HG03108 (cell line): ENCODE results near the gene TOR3A.

Source experiments
- ATAC-seq: cut with Tn5 transposase; IDR thresholded peaks from one replicate; pipeline ENCODE4 v1.9.1; 2021; ENCODE audit warnings: moderate library complexity; ENCODE audit not compliant: unreplicated experiment

Gene TOR3A

DNA sequence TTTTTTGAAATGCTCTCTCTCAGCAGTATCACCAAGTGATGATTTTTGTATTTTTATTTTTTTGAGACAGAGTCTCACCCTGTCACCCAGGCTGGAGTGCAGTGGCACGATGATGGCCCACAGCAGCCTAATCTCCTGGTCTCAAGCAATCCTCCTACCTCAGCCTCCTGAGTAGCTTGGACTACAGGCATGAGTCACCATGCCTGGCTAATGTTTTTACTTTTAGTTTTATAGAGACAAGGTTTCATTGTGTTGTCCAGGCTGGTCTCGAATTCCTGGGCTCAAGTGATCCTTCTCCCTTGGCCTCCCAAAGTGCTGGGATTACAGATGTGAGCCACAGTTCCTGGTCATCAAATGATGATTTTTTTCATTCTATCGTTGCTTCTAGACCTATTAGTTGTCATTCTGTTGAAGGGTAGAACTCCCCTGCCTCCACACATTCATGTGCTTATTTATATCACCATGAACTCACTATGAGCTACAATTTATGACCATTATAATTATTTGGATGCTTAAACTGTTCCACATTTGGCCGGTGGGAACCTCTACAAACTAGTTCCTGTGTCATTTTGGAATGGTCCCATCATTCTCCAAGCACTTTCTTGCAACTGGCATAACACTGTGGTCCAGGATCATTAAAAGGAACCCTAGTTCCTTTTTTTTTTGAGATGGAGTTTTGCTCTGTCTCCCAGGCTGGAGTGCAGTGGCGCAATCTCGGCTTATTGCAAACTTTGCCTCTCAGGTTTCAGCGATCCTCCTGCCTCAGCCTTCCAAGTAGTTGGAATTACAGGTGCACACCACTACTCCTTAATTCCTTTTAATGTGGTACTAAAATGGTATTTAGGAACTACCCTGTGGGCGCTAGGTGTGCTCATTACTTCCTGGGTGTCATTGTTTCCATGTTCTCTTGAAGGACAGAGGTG, 20.2 kb upstream of the TOR3A start:
- no peak for ATAC-seq

DNA sequence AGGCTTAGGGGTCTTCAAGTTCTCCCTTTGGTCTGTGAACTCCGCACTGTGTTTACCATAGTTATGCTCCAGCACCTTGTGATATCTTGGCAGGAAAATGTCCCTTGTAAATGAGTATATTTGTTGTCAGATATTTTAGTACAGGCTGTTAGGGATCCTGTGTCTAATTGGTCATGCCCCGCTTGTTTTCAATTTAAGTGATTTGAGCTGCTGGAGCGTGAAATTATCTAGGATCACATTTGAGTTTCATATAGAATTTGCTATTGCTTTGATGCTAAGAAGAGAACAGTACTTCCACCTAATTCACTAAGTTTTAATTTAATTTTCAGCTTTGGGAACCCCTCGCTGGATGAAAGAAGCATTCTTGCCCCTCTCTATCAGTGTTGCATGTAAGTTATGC, 15.4 kb upstream of the TOR3A start:
- ATAC-seq: no peak

DNA sequence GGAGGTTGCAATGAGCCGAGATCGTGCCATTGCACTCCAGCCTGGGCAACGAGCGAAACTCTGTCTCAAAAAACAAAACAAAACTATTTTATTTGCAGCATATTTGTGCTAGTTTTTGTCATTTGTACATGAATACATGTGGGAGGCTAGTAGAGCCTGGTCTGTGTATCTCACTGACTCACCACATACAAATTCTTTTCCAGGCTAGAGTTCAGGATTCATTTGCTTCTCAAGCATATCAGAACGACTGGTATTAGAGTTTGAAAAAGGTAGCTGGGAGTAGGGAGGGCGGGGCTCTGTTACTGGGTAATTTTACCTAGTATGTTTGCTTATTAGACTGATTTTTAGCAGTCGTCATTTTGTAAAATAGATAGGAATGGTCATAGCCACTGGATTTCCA, 4.5 kb upstream of the TOR3A start:
- ATAC-seq: no peak

DNA sequence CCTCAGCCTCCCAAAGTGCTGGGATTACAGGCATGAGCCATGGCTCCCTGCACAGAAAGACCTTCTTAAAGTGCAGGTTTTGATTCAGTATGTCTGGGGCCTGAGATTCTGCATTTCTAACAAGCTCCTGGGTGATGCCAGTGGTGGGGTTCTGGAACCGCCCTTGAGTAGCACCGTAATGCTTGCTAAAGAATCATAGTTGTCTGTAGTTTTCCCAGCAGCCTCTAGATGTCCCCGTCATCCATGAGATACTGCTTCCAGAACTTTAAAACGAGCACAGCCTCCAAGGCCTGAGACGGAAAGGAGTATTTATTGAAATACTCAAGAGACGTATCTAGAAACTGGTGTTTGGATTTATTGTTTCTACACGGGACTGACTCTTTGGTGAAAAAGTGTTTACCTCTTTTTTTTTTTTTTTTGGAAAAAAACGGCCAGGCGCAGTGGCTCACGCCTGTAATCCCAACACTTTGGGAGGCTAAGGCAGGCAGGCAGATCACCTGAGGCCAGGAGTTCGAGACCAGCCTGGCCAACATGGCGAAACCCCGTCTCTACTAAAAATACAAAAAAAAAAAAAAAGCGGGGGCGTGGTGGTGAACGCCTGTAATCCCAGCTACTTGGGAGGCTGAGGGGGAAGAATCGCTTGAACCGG, 2.6 kb upstream of the TOR3A start:
- no peak for ATAC-seq

DNA sequence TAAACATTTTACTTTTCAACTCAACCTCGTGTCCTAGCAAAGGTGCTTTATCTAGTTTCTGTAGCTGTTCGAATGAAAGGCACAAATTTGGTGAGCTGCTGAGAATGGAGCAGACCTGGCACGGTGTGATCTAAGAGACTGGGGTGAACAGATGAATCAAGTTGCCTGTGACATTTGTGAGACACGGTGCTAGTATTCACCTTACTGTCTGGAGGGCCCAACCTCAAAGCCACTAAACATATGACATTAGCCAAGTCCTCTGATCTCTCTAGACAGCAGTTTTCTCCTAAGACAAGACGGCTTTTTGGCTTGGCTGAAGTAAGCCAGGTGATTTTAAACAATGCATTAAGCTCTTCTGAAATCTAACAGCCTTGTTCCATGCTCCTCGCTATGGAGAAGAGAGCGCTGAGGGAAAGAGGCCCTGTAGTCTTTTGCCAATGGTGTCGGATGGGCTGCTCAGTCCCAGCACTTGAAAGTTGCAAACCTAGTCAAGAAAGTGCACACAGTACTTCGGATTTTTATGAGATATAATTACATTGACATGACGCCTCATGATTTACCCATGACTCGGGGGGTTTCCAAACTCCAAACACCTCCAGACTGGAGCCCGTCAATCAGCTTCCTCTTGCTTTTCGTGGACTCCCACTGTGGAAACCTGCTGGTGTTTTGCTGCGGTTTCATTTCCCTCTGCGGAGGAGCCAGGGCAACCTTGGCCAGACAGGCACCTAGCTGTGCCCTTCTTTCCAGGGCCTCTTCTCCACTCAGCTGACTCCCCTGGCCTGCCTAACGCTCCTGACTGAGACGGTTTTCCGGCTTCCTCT, 794 bp upstream of the TOR3A start:
- ATAC-seq: no peak

DNA sequence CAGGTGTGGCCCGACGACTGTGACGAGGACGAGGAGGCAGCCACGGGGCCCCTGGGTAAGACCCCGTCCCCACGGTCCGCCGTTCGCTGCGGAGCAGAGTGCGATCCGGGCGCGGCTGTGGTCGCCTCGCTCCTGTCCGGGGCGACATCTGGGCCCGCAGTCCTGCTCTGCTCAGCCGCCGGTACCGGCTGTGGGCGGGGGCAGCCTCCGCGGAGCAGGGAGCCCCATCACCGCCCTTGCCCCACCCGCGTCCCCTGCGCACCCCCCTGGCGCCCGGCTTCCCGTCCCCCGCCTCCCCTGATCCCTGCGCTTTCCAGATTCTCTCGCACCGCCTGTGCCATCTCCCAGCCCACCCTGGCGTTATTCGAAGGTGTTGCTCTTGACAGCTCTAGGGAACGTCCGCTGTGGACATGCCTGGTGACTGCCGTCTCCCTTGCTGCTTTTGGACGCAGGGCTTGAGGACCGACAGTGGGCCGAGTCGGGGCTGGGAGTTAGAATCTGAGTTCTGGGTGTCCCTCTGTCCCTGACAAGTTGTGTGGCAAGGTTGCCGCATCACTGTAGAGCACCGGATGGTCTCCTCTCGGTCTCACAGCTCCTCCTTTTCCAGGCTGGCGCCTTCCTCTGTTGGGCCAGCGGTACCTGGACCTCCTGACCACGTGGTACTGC, 596 bp downstream of the TOR3A start:
- ATAC-seq: peak; percentile 3

- no peak for ATAC-seq
Measured at GRCh38 chr1:179082999-179083335, 1.1 kb downstream of the TOR3A start.

DNA sequence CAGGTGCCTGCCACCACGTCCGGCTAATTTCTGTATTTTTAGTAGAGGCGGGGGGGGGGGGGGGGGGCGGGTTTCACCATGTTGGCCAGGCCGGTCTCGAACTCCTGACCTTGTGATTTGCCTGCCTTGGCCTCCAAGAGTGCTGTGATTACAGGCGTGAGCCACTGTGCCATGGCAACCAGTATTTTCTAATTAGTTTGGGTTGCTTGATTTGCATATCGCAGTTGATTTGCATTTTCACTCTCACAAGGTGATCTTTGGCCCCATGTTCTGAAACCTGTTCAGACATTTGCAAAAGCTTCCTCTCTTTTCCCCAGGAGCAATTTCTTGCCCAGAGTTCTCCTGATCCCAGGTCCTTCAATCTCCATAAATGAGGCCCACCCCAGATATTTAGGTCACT, 1.7 kb downstream of the TOR3A start:
- ATAC-seq: no peak

- ATAC-seq: no peak
Measured at GRCh38 chr1:179087665-179088064, 5.8 kb downstream of the TOR3A start.

DNA sequence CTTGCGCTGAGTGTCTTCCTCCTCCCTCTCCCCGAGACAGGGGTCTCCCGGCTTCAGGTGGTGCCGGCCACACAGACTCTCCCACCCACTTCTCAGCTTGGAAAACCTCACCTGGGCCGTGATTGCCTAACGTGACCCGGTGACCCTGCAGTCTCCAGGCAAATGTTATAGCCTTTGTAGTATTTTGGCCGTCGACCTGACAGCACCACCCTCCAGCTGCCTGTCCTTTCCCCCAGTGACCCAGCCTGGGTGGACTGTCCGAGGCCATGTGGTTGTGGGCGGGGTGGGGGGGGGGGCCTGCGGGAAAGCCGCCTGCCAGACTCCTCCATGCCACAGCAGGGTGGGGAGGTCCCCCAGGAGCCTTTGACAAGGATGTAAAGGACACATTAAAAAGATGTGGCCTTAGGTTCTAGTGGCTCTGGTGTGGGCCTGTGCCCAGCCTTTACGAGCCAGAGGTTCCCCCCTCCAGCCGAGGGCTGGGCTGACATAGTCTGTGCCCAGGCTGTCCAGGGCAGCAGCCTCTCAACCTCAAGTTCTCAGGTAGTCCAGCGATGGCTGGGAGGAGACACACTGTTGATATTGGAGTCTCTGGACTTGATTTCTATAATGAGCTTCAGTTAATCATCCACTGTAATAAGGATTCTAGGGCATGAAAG, 8.1 kb downstream of the TOR3A start:
- ATAC-seq: no peak

- ATAC-seq: no peak
Measured at GRCh38 chr1:179090522-179090921, 8.7 kb downstream of the TOR3A start.

DNA sequence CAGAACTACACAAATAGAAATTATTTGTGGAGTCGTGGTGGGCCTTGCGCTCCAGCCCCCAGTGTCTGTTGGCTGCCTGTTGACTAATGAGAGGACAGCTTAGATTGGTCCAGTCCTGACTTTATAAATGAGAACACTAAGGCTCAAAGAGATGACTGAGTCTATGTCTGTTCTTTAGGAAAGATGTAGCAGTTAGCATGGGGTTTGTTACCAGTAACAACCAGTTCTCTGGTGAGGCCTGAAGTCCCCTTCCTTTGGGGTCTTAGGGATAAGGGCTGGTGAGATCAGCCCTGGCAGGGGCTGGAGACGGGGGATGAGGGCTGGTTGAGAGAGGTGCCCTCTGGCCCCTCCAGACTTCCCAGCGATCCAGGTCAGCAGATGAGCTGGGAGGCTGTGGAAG, 9.1 kb downstream of the TOR3A start:
- ATAC-seq: no peak

GRCh38 chr1:179091691-179092165, 9.9 kb downstream of the TOR3A start:
- no peak for ATAC-seq

DNA sequence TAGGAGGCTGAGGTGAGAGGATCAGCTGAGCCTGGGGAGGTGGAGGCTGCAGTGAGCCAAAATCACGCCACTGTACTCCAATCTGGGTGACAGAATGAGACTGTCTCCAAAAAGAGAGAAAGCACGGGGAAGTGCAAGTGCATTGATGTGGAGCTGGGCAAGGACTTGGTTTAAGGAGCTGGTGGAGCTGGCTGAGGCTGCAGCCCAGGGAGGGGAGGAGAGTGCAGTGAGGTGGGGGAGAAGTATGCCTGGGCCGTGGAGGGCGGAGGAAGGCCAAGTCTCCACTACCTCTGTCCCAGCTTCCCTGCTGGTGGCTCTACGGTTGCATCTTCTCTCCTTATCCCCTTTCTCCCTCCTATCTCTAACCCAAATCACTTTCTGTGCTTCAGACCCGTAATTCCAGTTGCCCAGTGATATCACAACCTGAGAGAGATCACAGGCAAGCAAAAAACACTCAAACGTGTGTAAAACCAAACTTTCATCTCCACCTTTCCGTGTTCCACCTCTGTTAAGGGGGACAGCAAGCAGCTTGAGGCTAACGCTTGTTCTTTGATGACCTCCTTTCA, 11.1 kb downstream of the TOR3A start:
- ATAC-seq: no peak

- no peak for ATAC-seq
Measured at GRCh38 chr1:179094818-179095217, 12.9 kb downstream of the TOR3A start.

DNA sequence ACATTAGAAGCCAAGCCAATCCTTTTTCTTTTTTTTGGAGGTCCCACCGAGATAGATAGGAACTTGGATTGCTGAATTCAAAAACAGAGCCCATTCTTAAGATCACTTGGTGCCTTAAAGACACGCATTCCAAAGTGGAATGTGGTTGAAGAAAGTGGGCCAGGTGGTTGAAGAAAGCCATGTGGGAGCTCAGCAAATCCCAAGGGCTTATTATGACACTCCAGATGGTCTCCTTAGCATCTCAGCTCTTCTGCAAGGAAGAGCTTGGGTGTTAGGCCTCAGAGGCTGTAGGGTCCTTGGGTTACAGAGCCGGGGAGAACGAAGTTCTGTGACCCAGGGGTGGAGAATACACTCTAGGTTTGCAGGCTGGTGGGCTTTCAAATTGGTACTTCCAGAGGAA, 13.5 kb downstream of the TOR3A start:
- ATAC-seq: no peak

DNA sequence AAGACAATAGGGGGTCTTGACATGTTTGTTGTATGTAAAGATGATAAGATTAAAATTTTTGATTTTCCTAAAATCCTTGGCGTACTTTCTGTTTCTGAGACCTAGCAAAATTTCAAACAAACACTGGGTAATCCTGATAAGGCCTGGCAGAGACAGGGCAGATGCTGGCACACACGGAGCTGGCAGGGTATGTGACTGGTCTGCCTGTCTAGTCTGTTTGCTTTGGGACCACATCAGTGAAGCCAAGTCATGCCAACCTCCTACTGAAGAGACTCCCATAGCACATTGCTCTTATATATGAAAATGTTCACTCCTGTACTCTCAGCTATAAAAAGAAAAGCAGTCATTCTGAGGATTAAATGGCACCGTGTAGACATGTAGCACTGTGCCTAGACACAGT, 14.1 kb downstream of the TOR3A start:
- ATAC-seq: no peak

- ATAC-seq: no peak
Measured at GRCh38 chr1:179099891-179100290, 18.0 kb downstream of the TOR3A start.

DNA sequence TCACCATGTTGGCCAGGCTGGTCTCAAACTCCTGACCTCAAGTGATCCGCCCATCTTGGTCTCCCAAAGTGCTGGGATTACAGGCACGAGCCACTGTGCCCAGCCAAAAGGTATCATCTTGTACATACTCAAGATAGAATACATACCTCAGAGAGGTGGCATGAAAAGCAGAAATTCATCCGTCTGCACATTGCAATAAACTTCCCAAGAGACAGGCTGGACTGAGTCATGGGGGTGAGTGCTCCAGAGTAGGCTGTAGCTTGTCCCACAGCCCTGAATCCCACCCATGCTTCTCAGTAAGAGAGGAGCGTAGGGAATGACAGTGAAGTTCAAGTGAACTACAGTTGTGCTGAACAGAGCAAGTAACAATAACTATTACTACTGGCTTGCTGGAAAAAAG, 19.7 kb downstream of the TOR3A start:
- ATAC-seq: no peak

DNA sequence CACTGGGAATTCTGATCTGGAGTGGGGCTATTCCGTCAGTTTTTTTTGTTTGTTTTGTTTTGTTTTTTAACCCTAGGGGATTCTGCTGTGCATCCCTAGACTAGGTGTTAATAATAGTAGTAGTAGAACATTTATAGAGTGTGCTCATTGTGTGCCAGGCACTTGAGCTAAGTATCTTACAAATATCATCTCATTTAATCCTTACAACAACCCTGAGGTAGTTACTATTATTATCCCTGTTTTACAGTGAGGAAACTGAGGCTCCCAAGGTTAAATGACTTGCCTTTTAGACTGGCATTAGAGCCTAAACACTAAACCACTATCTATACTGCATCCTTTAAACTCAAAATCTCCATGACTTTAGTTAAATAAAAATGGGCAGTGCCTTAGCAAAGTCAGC, 22.1 kb downstream of the TOR3A start:
- ATAC-seq: no peak
